PC-9 (cell line): ENCODE data around the gene NPIPB5.
"Not testable (repeated sequence)": the region's sequence is repeated elsewhere in the genome, so short reads cannot be mapped to it uniquely, and the experiment has no call there.

Experiments
- CTCF ChIP-seq: fragments of 200-600 bp; sonication (generic); conservative IDR thresholded peaks from 2 replicates; pipeline ENCODE4 v1.6.1; 2017; ENCODE audit warnings: mixed run types, antibody characterized with exemption, mild to moderate bottlenecking, moderate library complexity
- EZH2 ChIP-seq: fragments of 200-600 bp; sonication (generic); IDR thresholded peaks from 2 replicates; pipeline ENCODE4 v1.8.0; 2017; ENCODE audit warnings: antibody characterized with exemption, low read depth

DNA sequence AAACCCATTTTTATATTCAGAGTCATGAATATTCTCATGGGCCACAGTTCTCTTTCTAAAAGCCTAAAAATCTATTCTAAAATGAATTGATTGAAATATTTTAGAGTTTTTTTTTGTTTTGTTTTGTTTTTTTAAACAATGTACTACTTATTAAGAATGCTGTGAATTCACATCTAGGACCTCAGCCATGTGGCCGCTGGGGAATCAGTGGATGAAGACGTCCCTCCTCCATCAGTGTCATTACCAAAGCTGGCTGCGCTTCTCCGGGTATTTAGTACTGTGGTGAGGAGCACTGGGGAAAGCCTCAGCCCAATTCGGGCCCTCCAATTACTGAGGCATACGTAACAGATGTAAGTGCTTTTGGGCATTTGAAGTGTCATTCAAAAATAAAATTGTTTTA, 41.8 kb upstream of the NPIPB5 start:
- TF ChIP-seq CTCF, EZH2: not testable (repeated sequence)
